K562 (cell line): Measurements from ENCODE around the gene RNF187. TPM values are rescaled to one million over a fixed set of nuclear protein-coding genes. Genes with fewer than 3 reads are reported as not detected.

ENCODE experiments used
- ATF7 ChIP-seq: fragments of 450-650 bp; IDR thresholded peaks from 2 replicates; pipeline ENCODE4 v1.7.1; 2014; ENCODE audit warnings: mild to moderate bottlenecking, moderate library complexity
- EZH2 ChIP-seq: IDR thresholded peaks from 2 replicates; pipeline ENCODE4 v1.6.1; 2012; ENCODE audit warnings: low read depth, mild to moderate bottlenecking, inconsistent platforms, low read length, borderline replicate concordance
- GABPA ChIP-seq: fragments of 200-800 bp; sonication (Bioruptor generic); conservative IDR thresholded peaks from 2 replicates; pipeline ENCODE4 v1.6.1; 2016; ENCODE audit warnings: low read depth, missing genetic modification characterization, missing compliant biosample characterization
- HDAC2 ChIP-seq: fragments of 450-650 bp; IDR thresholded peaks from 2 replicates; pipeline ENCODE4 v1.6.1; 2016; ENCODE audit warnings: mild to moderate bottlenecking
- ID3 ChIP-seq, 2 experiments: fragments of 250-450 bp in 1 of 2; fragments of 450-650 bp in 1 of 2; sonication (Bioruptor Pico) in 1 of 2; IDR thresholded peaks; 2 replicates each; pipeline versions ENCODE4 v1.6.1 to v1.8.0; 2016 to 2021; ENCODE audit warnings: mild to moderate bottlenecking in 2 of 2, moderate library complexity in 2 of 2, missing compliant biosample characterization in 1 of 2, missing genetic modification characterization in 1 of 2
- SAFB ChIP-seq: fragments of 200-400 bp; formaldehyde crosslinking; IDR thresholded peaks from 2 replicates; pipeline ENCODE4 v1.6.1; 2017; ENCODE audit warnings: low read depth, low read length, borderline replicate concordance
- SIN3A ChIP-seq, 2 experiments: fragments of 150-350 bp in 1 of 2; IDR thresholded peaks; 2 replicates each; pipeline ENCODE4 v1.6.1; 2011 to 2016; ENCODE audit warnings: borderline replicate concordance in 2 of 2, low read depth in 2 of 2, low read length in 2 of 2, mild to moderate bottlenecking in 2 of 2, moderate library complexity in 2 of 2; ENCODE audit not compliant: control insufficient read depth in 1 of 2
- THAP12 ChIP-seq: fragments of 250-450 bp; sonication (Bioruptor Pico); IDR thresholded peaks from 2 replicates; pipeline ENCODE4 v1.9.0; 2021; ENCODE audit warnings: mild to moderate bottlenecking, inconsistent platforms
- ZFP30 ChIP-seq: fragments of 250-450 bp; sonication (Bioruptor Pico); IDR thresholded peaks from 2 replicates; pipeline ENCODE4 v1.8.0; 2022; ENCODE audit warnings: moderate library complexity, mild to moderate bottlenecking, inconsistent platforms, borderline replicate concordance
- ZNF274 ChIP-seq: IDR thresholded peaks from 2 replicates; pipeline ENCODE4 v1.6.1; 2011; ENCODE audit warnings: low read depth, mild to moderate bottlenecking, low read length, moderate library complexity, borderline replicate concordance
- ZNF589 ChIP-seq: fragments of 200-800 bp; sonication (Bioruptor generic); IDR thresholded peaks from 2 replicates; pipeline ENCODE4 v1.6.1; 2016; ENCODE audit warnings: low read depth, missing genetic modification characterization, missing compliant biosample characterization
- ZNF717 ChIP-seq: fragments of 250-450 bp; sonication (Bioruptor Pico); IDR thresholded peaks from 2 replicates; pipeline ENCODE4 v1.5.0; 2021
- polyA plus RNA-seq, 8 experiments: library from polyadenylated mRNA; depleted of rRNA in 4 of 8; stranded (reverse) in 5 of 8; unstranded in 3 of 8; fragments of >200 nt; fragmentation: Nextera tagmentation in 2 of 8; fragmentation: Illumina TruSeq in 1 of 8; extraction: Ambion mirVana in 2 of 8; extraction: Trizol in 1 of 8; gene quantifications; 2 replicates each; pipeline versions ENCODE4 v1.2.1 to v1.2.3, GENCODE V29; 2011 to 2014; ENCODE audit warnings: inconsistent platforms in 1 of 8, missing spikeins in 1 of 8
- total RNA-seq, 7 experiments: library from RNA; depleted of rRNA in 6 of 7; stranded (reverse); fragments of >200 nt in 6 of 7; fragmentation: Illumina TruSeq in 2 of 7; extraction: Trizol in 2 of 7; gene quantifications; 2 replicates each; pipeline versions ENCODE4 v1.2.1 to v1.2.3, GENCODE V29; 2011 to 2021; ENCODE audit warnings: low replicate concordance in 1 of 7
- TF ChIP-seq, protein P1 (sequence below): fragments of 250-450 bp; sonication (Bioruptor Pico); IDR thresholded peaks from 2 replicates; pipeline ENCODE4 v1.5.0; 2020; ENCODE audit warnings: mild to moderate bottlenecking
- TF ChIP-seq, protein P2 (sequence below): fragments of 450-650 bp; IDR thresholded peaks from 2 replicates; pipeline ENCODE4 v1.7.1; 2018; ENCODE audit warnings: mild to moderate bottlenecking, low read depth; ENCODE audit not compliant: partially characterized antibody
- TF ChIP-seq, protein P3 (sequence below): fragments of 450-650 bp; formaldehyde crosslinking; IDR thresholded peaks from 2 replicates; pipeline ENCODE4 v1.4.0; 2020; ENCODE audit warnings: mild to moderate bottlenecking, moderate library complexity

The RNF187 gene
- total and polyA plus RNA-seq, 9 of the 15 experiments (the other 6 are each of a cell fraction or from before 2014, with no cell fraction given), result 2.3 to 119 (median 41.9) TPM

GRCh38 chr1:228513236-228513900 lies 26.2 kb downstream of the RNF187 start (continued):
- TF ChIP-seq ZNF589 (CRISPR knock-in tag), result peak; percentile 99
- peak in 1 of 2 experiments; percentile 60; a peak in 1 of 4 replicates for TF ChIP-seq SIN3A (IDR thresholded peaks at IDR 0.05; ENCODE audit: borderline replicate concordance in 2 of 2, control insufficient read depth in 1 of 2, low read depth in 2 of 2, low read length in 2 of 2)
- TF ChIP-seq EZH2, result no peak; the same call in 1 of the 2 replicates
- TF ChIP-seq ZFP30 (CRISPR knock-in tag), result no peak
- TF ChIP-seq, protein P1, sequence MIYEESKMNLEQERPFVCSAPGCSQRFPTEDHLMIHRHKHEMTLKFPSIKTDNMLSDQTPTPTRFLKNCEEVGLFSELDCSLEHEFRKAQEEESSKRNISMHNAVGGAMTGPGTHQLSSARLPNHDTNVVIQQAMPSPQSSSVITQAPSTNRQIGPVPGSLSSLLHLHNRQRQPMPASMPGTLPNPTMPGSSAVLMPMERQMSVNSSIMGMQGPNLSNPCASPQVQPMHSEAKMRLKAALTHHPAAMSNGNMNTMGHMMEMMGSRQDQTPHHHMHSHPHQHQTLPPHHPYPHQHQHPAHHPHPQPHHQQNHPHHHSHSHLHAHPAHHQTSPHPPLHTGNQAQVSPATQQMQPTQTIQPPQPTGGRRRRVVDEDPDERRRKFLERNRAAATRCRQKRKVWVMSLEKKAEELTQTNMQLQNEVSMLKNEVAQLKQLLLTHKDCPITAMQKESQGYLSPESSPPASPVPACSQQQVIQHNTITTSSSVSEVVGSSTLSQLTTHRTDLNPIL (CRISPR knock-in tag), result no peak
- TF ChIP-seq, protein P2, sequence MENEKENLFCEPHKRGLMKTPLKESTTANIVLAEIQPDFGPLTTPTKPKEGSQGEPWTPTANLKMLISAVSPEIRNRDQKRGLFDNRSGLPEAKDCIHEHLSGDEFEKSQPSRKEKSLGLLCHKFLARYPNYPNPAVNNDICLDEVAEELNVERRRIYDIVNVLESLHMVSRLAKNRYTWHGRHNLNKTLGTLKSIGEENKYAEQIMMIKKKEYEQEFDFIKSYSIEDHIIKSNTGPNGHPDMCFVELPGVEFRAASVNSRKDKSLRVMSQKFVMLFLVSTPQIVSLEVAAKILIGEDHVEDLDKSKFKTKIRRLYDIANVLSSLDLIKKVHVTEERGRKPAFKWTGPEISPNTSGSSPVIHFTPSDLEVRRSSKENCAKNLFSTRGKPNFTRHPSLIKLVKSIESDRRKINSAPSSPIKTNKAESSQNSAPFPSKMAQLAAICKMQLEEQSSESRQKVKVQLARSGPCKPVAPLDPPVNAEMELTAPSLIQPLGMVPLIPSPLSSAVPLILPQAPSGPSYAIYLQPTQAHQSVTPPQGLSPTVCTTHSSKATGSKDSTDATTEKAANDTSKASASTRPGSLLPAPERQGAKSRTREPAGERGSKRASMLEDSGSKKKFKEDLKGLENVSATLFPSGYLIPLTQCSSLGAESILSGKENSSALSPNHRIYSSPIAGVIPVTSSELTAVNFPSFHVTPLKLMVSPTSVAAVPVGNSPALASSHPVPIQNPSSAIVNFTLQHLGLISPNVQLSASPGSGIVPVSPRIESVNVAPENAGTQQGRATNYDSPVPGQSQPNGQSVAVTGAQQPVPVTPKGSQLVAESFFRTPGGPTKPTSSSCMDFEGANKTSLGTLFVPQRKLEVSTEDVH, result peak; percentile 79
- TF ChIP-seq HDAC2, result peak; percentile 92
- no peak for TF ChIP-seq THAP12 (CRISPR knock-in tag)
- no peak for TF ChIP-seq SAFB
- TF ChIP-seq, protein P3, sequence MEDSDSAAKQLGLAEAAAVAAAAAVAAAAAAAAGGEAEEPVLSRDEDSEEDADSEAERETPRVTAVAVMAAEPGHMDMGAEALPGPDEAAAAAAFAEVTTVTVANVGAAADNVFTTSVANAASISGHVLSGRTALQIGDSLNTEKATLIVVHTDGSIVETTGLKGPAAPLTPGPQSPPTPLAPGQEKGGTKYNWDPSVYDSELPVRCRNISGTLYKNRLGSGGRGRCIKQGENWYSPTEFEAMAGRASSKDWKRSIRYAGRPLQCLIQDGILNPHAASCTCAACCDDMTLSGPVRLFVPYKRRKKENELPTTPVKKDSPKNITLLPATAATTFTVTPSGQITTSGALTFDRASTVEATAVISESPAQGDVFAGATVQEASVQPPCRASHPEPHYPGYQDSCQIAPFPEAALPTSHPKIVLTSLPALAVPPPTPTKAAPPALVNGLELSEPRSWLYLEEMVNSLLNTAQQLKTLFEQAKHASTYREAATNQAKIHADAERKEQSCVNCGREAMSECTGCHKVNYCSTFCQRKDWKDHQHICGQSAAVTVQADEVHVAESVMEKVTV (CRISPR knock-in tag), result no peak
- TF ChIP-seq ID3 (CRISPR knock-in tag; IDR thresholded peaks at IDR 0.05), result no peak
- peak; percentile 87; the same call in 1 of the 2 replicates for TF ChIP-seq ID3 (tag; IDR thresholded peaks at IDR 0.05)
- peak; percentile 84; the same call in 1 of the 2 replicates for TF ChIP-seq ATF7
- peak; percentile 86 for TF ChIP-seq ZNF274
- peak; percentile 54; the same call in 1 of the 2 replicates for TF ChIP-seq GABPA
- TF ChIP-seq ZNF717 (CRISPR knock-in tag), result no peak
